Measurements from ENCODE around the gene ADISSP.

Gene ADISSP

DNA sequence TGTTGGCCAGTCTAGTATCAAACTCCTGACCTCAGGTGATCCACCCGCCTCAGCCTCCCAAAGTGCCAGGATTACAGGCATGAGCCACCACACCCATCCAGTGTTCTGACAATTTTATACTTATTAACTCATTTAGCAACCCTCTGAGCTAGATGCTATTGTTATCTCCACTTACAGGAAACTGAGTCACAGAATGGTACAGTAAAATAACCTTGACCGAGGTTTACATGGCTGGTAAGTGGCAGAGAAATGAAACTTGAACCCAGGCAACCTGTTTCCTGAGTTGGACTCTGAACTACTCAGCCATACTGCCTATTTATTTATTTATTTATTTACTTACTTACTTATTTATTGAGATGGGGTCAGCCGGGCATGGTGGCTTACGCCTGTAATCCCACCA lies 48.5 kb downstream of the ADISSP start:
- DNase-seq (ENCODE audit: low spot score): no peak

DNA sequence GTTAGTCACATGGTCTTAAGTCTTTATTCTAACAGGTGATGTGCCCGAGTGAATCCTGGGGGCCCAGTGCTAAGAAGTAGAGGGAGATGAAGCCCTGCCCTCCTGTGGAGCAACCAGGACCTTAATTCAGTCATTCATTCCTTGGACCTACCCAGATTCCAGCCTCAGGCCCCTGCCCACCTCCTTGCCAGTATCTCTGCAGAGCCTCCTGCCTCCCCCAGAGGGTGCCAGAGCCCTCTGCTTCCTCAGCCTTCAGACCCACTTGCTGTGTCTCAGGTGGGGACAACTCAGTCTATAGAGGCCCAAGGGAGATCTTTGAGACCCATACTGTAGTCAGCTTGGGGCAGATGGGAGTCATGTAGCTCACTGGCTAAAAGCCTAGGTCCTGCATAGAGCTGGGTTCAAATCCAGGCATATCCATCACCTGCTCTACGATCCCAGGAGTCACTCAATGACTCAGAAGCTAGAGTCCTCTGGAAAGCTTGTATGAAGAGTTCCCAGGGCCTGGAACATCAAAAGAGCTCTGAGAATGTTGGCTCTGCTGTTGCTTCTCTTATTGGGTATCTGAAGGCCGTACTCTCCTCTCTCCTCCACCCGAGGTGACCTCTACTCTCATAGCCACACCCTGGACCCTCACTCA lies 51.2 kb downstream of the ADISSP start:
- DNase-seq (ENCODE audit: low spot score): peak; percentile 83

DNA sequence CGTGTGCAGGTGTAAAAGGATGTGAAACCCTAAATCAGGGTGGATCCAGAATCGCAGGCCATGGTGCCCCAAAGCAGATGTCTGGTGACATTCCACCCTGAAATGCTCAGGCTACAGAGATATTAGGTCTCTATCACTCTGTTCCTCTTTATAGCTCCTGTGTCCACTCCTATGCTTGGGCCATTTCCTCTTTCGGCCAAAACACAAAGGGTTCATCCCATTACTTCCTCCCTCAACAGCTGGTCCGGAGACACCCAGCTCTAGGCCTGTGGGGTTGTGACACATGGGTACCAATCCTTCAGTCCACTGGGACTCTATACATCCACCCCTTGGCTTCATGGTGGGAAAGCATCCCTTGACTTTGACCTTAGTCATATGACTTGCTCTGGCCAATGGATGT lies 53.5 kb downstream of the ADISSP start:
- no peak for DNase-seq (ENCODE audit: low spot score)

DNA sequence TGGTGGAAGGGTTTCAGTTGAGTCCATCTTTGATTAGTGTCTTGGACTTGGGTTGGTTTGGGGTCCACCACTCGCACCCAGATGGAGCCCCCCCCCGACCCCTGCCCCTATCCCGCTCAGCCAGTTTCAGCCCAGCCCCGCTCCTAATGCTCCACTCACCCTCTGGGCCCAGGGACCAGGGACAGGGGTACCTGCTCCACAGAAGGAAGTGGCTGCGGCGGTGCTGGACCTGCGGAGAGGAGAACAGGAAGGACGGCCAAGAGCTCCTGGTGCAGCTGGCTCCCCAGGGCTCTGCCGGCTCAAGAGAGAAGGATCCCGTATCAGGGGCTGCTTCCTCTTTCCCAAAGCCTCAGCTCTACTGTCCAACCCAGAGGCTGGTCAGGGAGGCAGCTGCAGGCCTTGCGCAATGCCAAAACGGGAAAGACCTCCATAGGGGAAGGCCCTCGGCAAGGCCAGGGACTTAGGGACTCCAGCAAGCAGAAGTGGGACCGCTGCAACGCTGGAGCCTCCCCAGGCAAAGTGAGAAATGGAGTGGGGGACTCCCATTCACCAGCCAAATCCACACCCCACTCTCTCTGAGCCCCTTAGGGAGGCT lies 55.2 kb downstream of the ADISSP start, which contains the start of gene SIGLEC1:
Gene SIGLEC1 (minus strand): TSS at position 322 of the 595 bp plus-strand sequence. CDS start 5,472 bp downstream, outside the sequence.
- no peak for DNase-seq (ENCODE audit: low spot score)

DNA sequence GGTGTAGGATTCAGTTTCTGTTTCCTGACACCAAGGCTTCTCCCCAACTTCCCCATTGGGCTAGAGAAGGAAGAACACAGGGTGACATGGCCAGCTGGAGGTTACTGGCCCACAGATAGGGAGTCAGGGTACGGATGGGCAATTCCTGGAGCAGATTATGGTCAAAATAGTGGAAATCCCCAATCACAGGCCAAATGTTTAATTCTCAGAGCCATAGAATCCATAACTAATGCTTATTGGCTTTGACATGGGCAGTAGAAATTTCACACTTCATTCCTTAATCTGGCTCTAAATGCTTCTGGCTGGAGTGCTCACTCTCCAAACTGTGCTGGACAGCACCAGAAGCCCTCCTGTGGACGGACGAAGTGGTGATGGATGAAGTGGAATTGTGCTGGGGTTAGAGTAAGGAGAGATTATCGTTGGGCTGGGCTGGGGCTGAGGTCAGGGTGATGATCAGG lies 56.0 kb downstream of the ADISSP start:
- DNase-seq (ENCODE audit: low spot score): no peak

DNA sequence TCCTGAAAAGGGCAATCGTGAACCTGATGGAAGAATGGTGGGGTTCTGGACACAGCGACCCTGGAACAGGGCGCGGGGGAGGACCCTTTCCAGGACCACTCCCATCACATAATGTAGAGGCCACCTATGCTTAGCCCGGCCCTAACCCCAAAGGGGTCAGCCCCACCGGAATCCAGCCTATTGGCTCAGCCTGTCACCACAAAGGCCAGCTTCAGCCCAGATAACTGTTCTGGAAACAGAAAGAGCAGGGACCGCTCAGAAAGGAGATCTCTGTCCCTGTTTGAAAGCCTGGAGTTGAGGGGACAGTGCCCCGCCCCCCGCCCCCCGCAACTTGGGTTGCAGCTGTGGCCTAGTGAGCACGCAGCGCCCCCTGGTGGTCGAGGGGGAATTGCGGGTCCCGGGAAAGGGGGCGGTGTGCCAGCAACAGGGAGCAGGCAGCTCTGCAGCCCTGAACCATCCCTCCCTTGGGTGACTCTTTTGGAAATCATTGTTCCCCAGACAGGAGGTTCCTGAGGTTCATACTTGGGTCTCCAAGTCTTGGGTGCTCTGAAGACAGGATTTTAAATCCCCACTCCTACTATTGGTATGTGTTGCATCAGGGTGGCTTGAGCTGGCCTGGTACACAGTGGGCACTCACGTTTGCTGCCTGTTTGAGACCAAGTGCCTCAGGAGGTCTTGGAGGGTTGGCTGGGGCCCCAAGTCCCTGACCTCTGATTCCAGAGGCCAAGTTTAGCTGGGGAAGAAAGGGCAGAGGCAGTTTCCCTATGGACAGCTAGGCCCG lies 56.7 kb downstream of the ADISSP start:
- DNase-seq (ENCODE audit: low spot score): peak; percentile 54

DNA sequence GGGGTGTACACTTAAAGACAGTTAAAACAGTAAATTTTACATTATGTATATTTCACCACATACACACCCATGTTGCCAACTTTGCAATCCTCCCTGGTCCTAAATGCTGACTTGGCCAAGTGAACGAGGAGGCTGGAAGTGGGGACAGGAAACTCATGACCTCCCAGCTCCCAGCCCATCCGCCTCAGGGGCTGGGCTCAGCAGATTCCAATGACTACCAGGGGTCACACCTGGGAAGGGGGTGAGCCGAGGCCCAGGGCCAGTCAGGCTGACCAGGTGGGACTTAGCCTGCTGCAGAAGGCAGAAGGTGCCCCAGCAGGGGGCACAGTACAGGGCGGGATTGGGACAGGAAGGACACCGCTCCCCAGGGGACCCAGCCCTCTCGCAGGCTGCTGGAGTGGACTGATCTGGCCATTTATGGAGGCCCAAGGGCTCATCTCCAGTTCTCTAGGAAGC lies 57.5 kb downstream of the ADISSP start:
- no peak for DNase-seq (ENCODE audit: low spot score)

DNA sequence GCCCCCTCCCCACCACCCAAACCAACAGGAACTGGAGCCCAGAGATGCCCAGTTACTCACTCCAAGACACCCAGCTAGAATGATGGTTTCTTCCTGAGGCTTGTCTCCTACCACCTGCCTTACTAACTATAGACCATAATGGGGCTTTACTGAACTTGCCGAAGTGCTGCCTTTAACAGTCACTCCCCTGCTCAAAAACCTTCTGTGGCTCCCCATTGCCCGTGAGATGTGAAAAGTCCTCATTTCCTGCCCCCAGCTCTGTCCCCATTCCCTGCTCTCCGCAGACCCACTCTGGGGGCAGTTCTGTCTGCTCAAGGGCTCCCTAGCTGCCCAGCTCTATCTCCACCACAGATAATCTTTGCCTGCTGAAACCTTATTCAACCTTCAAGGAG lies 60.0 kb downstream of the ADISSP start:
- DNase-seq (ENCODE audit: low spot score): no peak

DNA sequence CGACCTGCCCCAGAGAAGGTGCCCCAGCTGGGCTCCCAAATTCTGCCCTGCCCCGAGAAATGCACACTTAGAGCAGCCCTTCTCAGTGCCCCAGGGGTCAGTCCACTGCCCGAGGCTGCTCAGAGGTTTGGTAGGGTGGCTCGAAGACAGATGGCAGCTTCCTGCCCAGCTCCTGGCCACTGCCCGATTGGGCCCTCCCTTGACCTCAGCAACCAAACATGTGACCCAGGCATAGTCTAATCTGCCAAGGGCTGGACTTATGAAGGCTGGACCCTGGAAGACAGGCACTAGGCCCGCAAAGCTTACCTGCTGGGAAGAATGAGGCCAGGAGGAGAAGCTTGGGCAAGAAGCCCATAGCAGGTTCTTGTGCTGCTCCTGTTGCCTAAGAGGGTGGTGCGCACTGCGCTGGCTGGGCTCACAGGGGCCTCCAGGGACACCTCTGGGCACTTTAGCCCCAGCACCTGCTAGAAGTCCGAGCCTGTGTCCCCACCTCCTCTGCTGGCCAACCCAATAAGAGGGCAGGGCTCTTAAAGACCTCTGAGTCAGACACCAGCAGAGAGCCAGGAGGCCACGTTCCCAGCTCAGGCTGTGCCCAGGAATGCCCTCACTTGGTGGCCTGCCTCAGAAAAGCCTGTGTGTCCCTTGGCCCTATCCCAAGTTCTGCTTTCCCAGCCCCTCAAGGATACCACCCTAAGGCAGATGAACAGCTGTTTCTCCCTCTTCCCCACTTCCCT lies 60.6 kb downstream of the ADISSP start:
- DNase-seq (ENCODE audit: low spot score): no peak

DNA sequence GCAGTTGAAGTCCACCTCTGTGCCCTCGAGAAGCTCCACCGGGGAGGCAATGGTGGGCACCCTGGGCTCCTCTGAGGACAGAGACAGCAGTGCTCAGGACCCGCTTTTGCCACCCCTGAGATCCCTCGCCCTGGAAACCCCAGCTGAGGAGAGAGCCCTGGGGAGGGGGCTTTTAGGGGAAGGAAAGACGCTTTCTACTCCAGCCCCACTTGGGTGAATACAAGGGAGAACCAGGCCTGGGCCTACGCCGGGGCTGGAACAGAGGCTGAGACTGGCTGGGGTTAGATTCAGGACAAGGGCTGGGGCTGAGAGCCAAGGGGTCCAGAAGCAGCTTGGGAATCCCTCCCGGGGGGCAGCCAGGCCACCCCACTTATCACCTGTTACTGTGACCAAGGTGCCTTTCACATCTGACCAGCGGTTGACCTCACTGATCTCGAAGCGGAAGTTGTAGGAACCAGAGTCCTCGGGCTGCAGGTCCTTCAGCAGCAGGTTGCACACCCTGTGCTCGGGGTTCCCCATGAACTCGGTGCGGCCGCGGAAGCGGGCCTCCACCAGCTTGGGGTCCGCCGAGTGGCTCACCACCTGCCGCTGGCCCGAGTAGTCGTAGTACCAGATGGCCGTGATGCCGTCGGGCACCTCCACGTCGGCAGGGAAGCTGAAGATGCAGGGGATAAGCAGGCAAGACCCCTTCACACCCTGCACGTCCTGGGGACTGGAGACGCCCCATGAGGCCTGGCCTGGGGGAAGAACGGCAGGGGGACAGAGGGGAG lies 61.4 kb downstream of the ADISSP start:
- DNase-seq (ENCODE audit: low spot score): no peak

DNA sequence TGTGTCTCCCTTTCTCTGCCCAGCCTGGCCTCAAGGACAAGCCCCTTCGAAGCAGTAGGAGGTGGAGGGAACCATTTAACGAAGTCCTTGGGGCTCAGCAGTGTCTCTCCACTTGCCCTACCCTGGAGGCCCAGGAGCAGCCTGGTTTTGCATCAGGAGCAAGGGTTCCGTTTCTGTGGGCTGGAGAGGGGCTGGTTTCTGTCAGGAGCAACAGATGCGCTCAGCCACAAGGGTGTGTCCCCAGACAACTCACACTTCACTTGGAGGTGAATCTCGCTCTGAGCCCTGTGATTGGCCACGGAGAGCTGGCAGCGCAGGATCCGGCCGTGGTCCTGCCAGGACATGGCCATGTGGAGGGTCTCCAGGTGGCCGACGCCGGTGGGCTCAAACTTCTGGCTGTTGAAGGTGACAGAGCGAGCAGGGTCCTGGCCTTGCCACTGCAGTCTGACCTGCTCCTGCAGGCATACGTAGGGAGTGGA lies 62.0 kb downstream of the ADISSP start:
- no peak for DNase-seq (ENCODE audit: low spot score)

DNA sequence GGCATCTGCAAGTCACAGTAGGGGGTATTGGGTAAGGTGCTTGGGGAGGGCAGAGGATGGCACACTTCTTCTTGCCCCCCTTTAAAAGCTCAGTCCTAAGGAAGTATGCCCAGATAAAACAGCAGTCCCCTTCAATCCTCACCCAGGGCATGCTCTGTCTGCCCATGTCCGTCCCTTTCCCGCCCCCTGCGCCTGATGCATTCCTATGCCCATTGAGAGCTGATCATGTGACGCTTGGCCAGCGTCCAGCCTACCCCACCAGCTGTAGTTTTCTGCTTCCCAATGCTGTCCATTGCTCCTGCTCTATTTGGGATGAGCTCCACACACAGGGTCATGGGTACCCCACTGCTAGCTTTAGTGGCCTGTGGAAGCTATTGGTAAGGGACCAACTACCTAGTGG lies 63.5 kb downstream of the ADISSP start:
- no peak for DNase-seq (ENCODE audit: low spot score)
